Measurements from ENCODE around the gene STYXL2. TPM values are rescaled to one million over a fixed set of nuclear protein-coding genes. Genes with fewer than 3 reads are reported as not detected.
A peak's percentile ranks its signal among the peaks of the same experiment; 100 is the strongest.

Gene STYXL2
- total RNA-seq, 1 donor from 2014 or later = 2.9 TPM

- DNase-seq (ENCODE audit: low spot score) = no peak
These were observed 13.6 kb downstream of the STYXL2 start for GRCh38 chr1:167107456-167107855.

DNA sequence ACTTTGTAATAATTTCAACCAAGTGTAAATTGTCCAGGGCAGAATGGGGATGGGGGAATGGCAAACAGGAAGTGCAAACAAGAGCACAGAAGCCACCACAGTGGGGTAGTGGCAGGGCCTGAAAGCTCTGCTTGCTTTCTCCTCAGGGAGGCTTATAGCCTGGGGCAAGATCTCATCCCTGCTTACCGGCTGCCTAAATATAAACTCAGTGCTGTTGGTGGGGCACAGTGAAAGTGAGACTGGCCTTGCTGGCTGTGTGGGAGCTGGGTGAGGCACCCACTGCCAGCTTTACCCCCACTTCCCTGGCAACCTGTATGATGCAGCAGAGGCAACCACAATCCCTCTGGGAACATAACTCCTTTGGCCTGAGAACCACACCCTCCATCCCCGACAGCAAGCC lies 15.2 kb downstream of the STYXL2 start:
- DNase-seq (ENCODE audit: low spot score) = no peak

DNA sequence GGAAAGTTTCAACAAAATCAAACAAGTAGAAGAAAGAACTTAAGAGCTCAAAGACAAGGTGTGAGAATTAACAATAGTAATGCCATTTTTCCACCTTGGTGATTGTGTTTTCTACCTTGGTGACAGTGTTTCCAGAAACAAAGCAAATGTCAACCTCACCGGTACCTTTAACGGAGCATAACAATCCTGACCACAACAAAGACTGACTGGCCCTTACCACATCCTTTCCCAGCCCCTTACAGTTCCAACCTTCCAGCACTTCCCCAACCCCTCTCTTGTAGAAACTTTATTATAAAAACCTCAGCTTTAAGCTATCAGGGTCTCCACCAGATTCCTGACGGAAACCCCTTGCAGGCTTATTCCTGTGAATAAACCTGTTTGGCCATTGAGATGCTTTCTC lies 16.7 kb downstream of the STYXL2 start:
- no peak for DNase-seq (ENCODE audit: low spot score)

GRCh38 chr1:167111868-167112709 lies 18.2 kb downstream of the STYXL2 start:
- no peak for DNase-seq (ENCODE audit: low spot score)

- DNase-seq (ENCODE audit: low spot score) = no peak
These were observed 20.9 kb downstream of the STYXL2 start for GRCh38 chr1:167114725-167115124.

- DNase-seq (ENCODE audit: low spot score) = no peak
These were observed 21.8 kb downstream of the STYXL2 start for GRCh38 chr1:167115655-167116054.

- DNase-seq (ENCODE audit: low spot score) = no peak
These were observed 22.3 kb downstream of the STYXL2 start for GRCh38 chr1:167116174-167116573.

DNA sequence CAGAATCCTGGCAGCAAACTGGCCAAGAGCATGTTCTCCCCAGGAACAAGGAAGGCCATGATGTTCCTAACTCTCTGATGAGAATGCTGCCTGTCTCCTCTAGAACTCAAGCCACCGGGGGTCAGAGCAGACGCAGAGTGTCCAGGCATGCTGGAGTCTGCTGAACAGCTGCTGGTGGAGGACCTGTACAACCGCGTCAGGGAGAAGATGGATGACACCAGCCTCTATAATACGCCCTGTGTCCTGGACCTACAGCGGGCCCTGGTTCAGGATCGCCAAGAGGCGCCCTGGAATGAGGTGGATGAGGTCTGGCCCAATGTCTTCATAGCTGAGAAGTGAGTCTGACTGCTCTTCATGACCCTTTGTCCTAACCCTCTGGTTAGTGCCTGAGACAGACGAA lies 23.4 kb downstream of the STYXL2 start:
- no peak for DNase-seq (ENCODE audit: low spot score)

GRCh38 chr1:167118188-167118587 lies 24.3 kb downstream of the STYXL2 start:
- no peak for DNase-seq (ENCODE audit: low spot score)

GRCh38 chr1:167119696-167120095 lies 25.8 kb downstream of the STYXL2 start:
- no peak for DNase-seq (ENCODE audit: low spot score)

GRCh38 chr1:167120899-167121298 lies 27.0 kb downstream of the STYXL2 start:
- no peak for DNase-seq (ENCODE audit: low spot score)

DNA sequence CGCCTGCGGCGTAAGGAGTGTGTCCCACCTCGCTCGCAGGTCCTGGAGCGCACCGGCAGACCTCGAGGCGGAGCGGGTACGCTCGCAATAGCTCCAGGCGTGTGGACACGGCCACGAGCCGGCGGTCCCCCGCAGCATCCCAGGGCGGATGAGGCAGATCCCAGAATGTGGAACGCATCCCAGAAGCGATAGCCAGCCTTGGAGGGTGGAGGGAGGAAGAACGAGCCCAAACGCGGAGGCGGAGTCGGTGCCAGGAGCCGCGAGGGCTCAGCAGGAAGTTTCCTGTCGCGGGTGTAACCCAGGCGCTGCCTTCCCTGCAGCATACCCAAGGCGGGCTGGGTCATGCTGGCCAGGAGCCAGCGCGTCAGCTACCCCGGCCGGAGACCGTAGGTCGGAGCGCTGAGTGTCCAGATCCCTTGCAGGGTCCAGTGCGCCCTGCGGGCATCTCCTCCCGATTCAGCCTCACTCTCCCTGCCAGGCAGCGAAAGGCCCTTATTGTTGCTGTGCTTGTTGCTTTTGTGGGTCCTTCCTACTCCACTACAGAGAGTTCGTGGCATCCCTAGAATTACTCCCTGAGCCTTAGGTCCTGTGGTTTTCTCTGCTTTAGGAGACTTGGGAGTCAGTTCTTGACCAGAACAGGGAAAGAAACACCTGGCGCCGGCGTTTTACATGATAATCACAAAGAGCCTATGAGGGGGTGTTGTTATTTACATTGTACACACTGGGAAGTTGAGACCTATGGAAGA lies 27.7 kb downstream of the STYXL2 start:
- DNase-seq (ENCODE audit: low spot score) = peak; percentile 59

- DNase-seq (ENCODE audit: low spot score) = no peak
These were observed 28.2 kb downstream of the STYXL2 start for GRCh38 chr1:167122121-167122480.

- DNase-seq (ENCODE audit: low spot score) = no peak
These were observed 28.7 kb downstream of the STYXL2 start for GRCh38 chr1:167122568-167122967.

- DNase-seq (ENCODE audit: low spot score) = no peak
These were observed 32.4 kb downstream of the STYXL2 start for GRCh38 chr1:167126317-167126716.

GRCh38 chr1:167126811-167127210 lies 32.9 kb downstream of the STYXL2 start:
- DNase-seq (ENCODE audit: low spot score) = no peak

GRCh38 chr1:167127236-167127635 lies 33.4 kb downstream of the STYXL2 start:
- no peak for DNase-seq (ENCODE audit: low spot score)

DNA sequence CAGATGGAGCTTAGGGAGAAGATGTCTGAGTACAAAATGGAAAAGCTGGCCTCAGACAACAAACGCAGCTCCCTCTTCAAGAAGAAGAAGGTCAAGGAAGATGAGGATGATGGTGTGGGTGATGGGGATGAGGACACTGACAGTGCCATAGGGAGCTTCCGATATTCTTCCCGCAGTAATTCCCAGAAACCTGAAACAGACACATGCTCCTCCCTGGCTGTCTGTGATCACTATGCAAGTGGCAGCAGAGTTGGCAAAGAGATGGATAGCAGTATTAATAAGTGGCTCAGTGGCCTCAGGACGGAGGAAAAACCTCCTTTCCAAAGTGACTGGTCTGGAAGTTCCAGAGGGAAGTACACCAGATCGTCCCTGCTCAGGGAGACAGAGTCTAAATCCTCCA lies 33.8 kb downstream of the STYXL2 start:
- no peak for DNase-seq (ENCODE audit: low spot score)

DNA sequence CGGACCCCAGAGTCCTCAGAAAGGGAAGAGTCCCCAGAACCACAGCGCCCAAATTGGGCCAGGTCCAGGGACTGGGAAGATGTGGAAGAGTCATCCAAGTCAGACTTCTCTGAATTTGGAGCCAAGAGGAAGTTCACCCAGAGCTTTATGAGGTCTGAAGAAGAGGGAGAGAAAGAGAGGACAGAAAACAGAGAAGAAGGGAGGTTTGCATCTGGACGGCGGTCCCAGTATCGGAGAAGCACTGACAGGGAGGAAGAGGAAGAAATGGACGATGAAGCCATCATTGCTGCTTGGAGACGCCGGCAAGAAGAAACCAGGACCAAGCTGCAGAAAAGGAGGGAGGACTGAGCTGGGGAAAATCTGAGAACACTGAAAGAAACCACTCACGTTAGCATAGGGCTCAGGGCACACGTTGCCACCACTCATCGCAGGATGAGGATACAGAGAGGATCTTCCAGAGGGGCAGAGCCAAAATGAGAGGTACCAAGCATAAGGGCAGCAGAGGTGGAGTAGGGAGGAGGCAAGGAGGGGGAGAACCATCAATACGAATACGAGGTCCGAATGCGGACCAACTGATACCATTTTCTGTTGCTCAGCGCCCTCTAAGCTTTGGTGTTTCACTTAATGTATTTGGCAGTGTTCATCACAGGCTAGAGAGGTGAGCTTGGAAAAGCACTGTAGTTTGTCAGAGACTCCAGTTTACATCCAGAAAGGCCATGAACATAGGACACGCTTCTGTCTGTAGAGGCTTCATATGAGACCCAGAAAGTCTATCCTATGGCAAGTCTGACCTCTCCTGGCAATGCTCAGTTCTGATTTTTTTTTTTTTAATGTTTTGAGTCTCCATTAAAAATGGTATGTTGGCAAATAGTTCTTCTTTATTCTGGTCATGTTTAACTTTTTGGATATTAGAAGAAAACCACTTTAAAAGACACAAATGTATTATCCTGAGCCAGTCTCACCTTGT lies 34.7 kb downstream of the STYXL2 start:
- no peak for DNase-seq (ENCODE audit: low spot score)

DNA sequence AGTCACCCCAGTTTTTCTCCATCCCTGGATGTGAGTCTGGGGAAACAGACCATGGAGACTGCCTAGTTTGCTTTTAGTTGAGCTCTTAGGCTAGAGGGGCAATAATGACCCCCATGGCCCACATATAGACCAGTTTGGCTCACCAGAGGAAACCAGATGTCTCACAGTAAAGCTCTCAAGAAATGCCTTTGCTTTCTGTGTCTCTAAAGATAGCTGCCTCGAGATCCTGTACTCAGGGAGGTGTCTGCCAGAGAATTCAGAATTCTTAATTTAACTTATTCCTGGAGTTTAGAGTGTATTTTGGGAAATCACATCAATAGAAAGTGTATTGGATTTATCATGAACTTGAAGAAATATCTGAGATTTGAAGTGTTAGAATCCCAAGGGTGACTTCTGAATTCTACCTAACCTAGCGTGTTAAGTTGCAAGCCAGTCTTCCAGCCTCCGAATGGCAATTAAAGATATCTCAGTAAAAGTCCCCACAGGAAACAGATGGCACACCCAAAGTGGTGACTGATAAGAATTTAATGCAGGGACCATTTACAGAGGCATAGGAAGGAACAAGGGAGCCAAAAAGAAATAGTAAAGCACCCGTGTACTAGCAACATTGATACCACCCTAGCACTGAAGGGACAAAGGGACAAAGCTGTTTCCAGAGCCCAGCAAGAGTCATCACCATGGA lies 37.1 kb downstream of the STYXL2 start:
- no peak for DNase-seq (ENCODE audit: low spot score)

DNA sequence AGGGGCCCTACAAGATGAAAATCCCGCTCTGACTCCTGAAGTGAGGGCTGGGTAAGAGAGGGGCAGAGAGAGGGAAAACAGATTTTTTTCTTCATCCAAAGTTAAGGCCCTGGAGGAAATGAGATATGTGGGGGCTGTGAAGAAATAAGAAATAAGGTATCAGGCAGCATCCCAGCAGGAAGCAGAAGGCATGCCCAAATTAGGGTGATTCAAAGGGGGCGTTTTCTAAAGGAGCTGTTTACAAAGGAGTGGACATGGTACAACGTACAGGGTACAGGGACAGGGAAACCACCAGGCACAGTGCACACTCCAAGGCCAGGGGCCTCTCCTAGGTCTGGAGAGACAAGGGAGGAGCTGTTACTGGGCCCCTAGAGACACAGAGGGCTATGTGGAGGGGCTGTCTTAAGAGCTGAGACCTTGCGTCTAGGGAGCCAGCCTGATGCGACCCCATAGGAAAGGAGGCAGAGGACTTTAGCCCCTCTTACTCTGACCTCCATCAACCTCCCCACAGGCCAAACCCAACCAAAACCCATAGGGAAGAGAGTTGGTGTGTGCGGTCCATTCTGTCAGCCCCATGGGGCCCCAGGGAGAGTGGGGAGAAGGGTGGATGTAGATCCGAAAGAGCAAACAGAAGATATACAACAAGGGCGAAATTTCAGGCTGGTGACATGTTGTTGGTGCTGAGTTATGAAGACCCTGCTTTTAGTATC lies 38.6 kb downstream of the STYXL2 start:
- no peak for DNase-seq (ENCODE audit: low spot score)

Measured in umbilical cord (tissue), 2 donors.